Mesenchymal stem cell (in vitro differentiated cells and primary cell): ENCODE results near the gene ITIH1.

Experiments
- DNase-seq: peaks from one replicate; pipeline ENCODE4 v3.0.0-alpha.2; 2013
- H2AFZ ChIP-seq: one replicate; pipeline ENCODE4 v1.6.1; 2013; ENCODE audit warnings: low read depth, mild to moderate bottlenecking, control low read depth, inconsistent platforms, low read length, moderate library complexity
- H2AK5ac ChIP-seq: 2 replicates; pipeline ENCODE4 v1.6.1; 2013; ENCODE audit warnings: low read length, moderate library complexity, mild to moderate bottlenecking, inconsistent platforms; ENCODE audit not compliant: severe bottlenecking
- H2BK120ac ChIP-seq: one replicate; pipeline ENCODE4 v1.6.1; 2013; ENCODE audit warnings: low read depth, mild to moderate bottlenecking, inconsistent platforms, low read length, moderate library complexity
- H2BK12ac ChIP-seq, 2 experiments: one replicate each; pipeline ENCODE4 v1.6.1; 2013; ENCODE audit warnings: inconsistent platforms in 2 of 2, low read length in 2 of 2, mild to moderate bottlenecking in 2 of 2, moderate library complexity in 2 of 2, control low read depth in 1 of 2
- H2BK15ac ChIP-seq: one replicate; pipeline ENCODE4 v1.6.1; 2013; ENCODE audit warnings: mild to moderate bottlenecking, low read depth, inconsistent platforms; ENCODE audit not compliant: poor library complexity, severe bottlenecking
- H2BK5ac ChIP-seq: 2 replicates; pipeline ENCODE4 v1.6.1; 2013; ENCODE audit warnings: low read depth, mild to moderate bottlenecking, low read length, control low read depth, inconsistent platforms; ENCODE audit not compliant: poor library complexity, severe bottlenecking
- H3K14ac ChIP-seq, 2 experiments: one replicate each; pipeline ENCODE4 v1.6.1; 2013; ENCODE audit warnings: inconsistent platforms in 2 of 2, low read length in 2 of 2, control low read depth in 1 of 2, mild to moderate bottlenecking in 1 of 2, moderate library complexity in 1 of 2
- H3K18ac ChIP-seq, 2 experiments: one replicate each; pipeline ENCODE4 v1.6.1; 2013; ENCODE audit warnings: inconsistent platforms in 2 of 2, low read length in 2 of 2, control low read depth in 1 of 2, low read depth in 1 of 2, mild to moderate bottlenecking in 1 of 2
- H3K23ac ChIP-seq, 2 experiments: one replicate each; pipeline ENCODE4 v1.6.1; 2013; ENCODE audit warnings: inconsistent platforms in 2 of 2, low read length in 2 of 2, mild to moderate bottlenecking in 2 of 2, moderate library complexity in 2 of 2, control low read depth in 1 of 2
- H3K27ac ChIP-seq: 2 replicates; pipeline ENCODE4 v1.5.1; 2013; ENCODE audit warnings: mild to moderate bottlenecking, moderate library complexity, low read length, control low read depth, inconsistent platforms; ENCODE audit not compliant: poor library complexity, severe bottlenecking
- H3K27me3 ChIP-seq, 2 experiments: 2 replicates each; pipeline versions ENCODE4 v1.6.1 to v1.7.0; 2013; ENCODE audit warnings: low read length in 2 of 2, mild to moderate bottlenecking in 2 of 2, moderate library complexity in 2 of 2, control low read depth in 1 of 2, inconsistent platforms in 1 of 2; ENCODE audit not compliant: control insufficient read depth in 1 of 2, insufficient read depth in 1 of 2
- H3K36me3 ChIP-seq, 2 experiments: 2 replicates each; pipeline versions ENCODE4 v1.6.1 to v1.7.0; 2013; ENCODE audit warnings: low read length in 2 of 2, control low read depth in 1 of 2, inconsistent platforms in 1 of 2, low read depth in 1 of 2, mild to moderate bottlenecking in 1 of 2; ENCODE audit not compliant: insufficient read depth in 2 of 2, control insufficient read depth in 1 of 2
- H3K4ac ChIP-seq, 2 experiments: one replicate each; pipeline ENCODE4 v1.6.1; 2013; ENCODE audit warnings: inconsistent platforms in 2 of 2, low read length in 2 of 2, mild to moderate bottlenecking in 2 of 2, moderate library complexity in 2 of 2, control low read depth in 1 of 2, low read depth in 1 of 2
- H3K4me1 ChIP-seq: 2 replicates; pipeline ENCODE4 v1.6.1; 2013; ENCODE audit warnings: low read depth, low read length, control low read depth; ENCODE audit not compliant: control insufficient read depth, insufficient read depth
- H3K4me2 ChIP-seq: 2 replicates; pipeline ENCODE4 v1.6.1; 2013; ENCODE audit warnings: low read length, mild to moderate bottlenecking, inconsistent platforms; ENCODE audit not compliant: poor library complexity, severe bottlenecking
- H3K4me3 ChIP-seq, 2 experiments: 2 replicates each; pipeline versions ENCODE4 v1.5.1 to v1.7.0; 2013; ENCODE audit warnings: low read length in 2 of 2, mild to moderate bottlenecking in 2 of 2, control low read depth in 1 of 2, low read depth in 1 of 2; ENCODE audit not compliant: insufficient read depth in 1 of 2
- H3K79me1 ChIP-seq: replicated peaks from 2 replicates; pipeline ENCODE4 v1.6.1; 2013; ENCODE audit warnings: mild to moderate bottlenecking, control low read depth, low read length, inconsistent platforms; ENCODE audit not compliant: poor library complexity, severe bottlenecking
- H3K9ac ChIP-seq: 2 replicates; pipeline ENCODE4 v1.7.0; 2013; ENCODE audit warnings: mild to moderate bottlenecking, low read length, moderate library complexity
- H3K9me3 ChIP-seq: 2 replicates; pipeline ENCODE4 v1.7.0; 2013; ENCODE audit warnings: mild to moderate bottlenecking, low read length; ENCODE audit not compliant: control insufficient read depth
- H4K8ac ChIP-seq: one replicate; pipeline ENCODE4 v1.6.1; 2013; ENCODE audit warnings: inconsistent platforms, mild to moderate bottlenecking, low read length, moderate library complexity
- H4K91ac ChIP-seq: one replicate; pipeline ENCODE4 v1.6.1; 2013; ENCODE audit warnings: mild to moderate bottlenecking, low read length, inconsistent platforms
- WGBS: methylation state at CpG from one replicate; pipeline ENCODE4 v1.1.7; 2013; ENCODE audit warnings: mixed read lengths; 5-methylcytosine and 5-hydroxymethylcytosine counted together

ITIH1 gene

DNA sequence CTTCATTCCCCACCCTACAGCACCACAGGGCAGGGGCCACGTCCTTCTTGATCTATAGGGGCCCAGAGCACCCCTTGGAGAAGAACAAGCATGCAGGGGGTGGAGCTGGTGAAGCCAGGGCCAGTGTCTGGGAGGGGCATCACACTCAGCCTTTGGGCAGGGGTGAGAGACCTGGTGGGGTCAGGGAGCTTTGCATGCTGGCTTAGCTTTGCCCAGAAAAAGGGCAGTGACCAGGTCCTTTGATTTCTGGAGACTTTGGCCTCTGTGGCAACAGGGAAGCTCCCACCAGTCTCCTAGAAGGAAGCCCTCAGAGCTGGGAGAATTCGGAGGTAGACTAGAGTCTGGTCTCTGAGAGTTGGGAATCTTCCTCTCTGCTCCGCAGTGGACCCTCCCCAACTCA is 52.1 kb downstream of the ITIH1 start:
- H3K4ac ChIP-seq: no peak overlapping the region
- H3K79me1 ChIP-seq: no peaks in the 10 kb centered on the region
- H3K4me1 ChIP-seq: peaks cover 43% of the 10 kb centered on the region
- no peak overlapping the region for H3K27ac ChIP-seq
- H3K14ac ChIP-seq: no peak overlapping the region
- H2BK120ac ChIP-seq: no peak overlapping the region
- DNase-seq: no peak
- H3K4me2 ChIP-seq: no peak overlapping the region
- peaks cover 0 to 13% of the 10 kb centered on the region in 2 experiments for H3K36me3 ChIP-seq
- no peak overlapping the region for H2BK12ac ChIP-seq
- H3K18ac ChIP-seq: no peak overlapping the region
- no peak overlapping the region for H2AFZ ChIP-seq
- no peak overlapping the region for H3K23ac ChIP-seq
- no peak overlapping the region for H2BK15ac ChIP-seq
- WGBS: 78% methylated on average over 2 of the region's 3 CpGs
- no peaks in the 10 kb centered on the region for H3K9me3 ChIP-seq
- no peak overlapping the region for H3K9ac ChIP-seq
- H4K91ac ChIP-seq: no peak overlapping the region
- H4K8ac ChIP-seq: no peak overlapping the region
- peaks cover 0 to 16% of the 10 kb centered on the region in 2 experiments for H3K27me3 ChIP-seq
- H2AK5ac ChIP-seq: no peak overlapping the region
- H2BK5ac ChIP-seq: no peak overlapping the region
- H3K4me3 ChIP-seq: no peak overlapping the region

DNA sequence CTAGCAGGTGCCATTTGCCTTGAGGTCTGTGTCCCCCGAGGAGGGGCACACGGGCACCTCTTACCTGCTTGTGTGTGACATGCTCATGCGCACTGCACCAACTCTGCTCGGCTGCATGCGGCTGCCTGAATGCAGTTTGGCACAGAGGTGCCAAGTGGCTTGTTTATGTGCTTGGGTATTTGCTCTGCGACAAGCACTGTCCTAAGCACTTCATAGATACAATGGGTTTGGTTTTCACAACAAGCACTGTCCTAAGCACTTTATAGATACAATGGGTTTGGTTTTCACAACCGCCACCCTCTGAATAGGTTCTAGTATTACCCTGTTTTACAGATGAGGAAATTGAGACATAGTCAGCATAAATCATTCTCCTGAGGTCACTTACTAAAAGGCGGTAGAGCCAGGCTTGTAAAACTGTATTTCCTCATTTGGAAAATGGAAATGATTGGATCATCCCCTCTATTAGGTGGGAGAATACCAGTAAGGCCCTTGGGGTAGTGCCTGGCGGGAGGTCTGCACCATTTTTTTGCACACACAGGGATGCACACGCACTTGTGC is 52.6 kb downstream of the ITIH1 start:
- Histone ChIP-seq H3K4me1 (peaks cover 48% of the 10 kb centered on the region), H3K27me3 (peaks cover 0 to 16% of the 10 kb centered on the region in 2 experiments), H2BK15ac (no peak overlapping the region), H3K9me3 (no peaks in the 10 kb centered on the region), H3K4ac (no peak overlapping the region), H3K27ac (no peak overlapping the region), H3K9ac (no peak overlapping the region), H2BK120ac (no peak overlapping the region), H3K23ac (no peak overlapping the region), H3K4me3 (no peak overlapping the region), H2BK12ac (no peak overlapping the region), H3K79me1 (no peaks in the 10 kb centered on the region), H3K18ac (no peak overlapping the region), H2AFZ (no peak overlapping the region), H3K14ac (peak overlapping the region in 1 of 2 experiments; percentile 80), H4K8ac (no peak overlapping the region), H2BK5ac (no peak overlapping the region), H3K4me2 (no peak overlapping the region), H3K36me3 (peaks cover 0 to 13% of the 10 kb centered on the region in 2 experiments), H2AK5ac (no peak overlapping the region), H4K91ac (no peak overlapping the region)
- no peak for DNase-seq
- WGBS: 86% methylated on average over 8 of the region's 10 CpGs

DNA sequence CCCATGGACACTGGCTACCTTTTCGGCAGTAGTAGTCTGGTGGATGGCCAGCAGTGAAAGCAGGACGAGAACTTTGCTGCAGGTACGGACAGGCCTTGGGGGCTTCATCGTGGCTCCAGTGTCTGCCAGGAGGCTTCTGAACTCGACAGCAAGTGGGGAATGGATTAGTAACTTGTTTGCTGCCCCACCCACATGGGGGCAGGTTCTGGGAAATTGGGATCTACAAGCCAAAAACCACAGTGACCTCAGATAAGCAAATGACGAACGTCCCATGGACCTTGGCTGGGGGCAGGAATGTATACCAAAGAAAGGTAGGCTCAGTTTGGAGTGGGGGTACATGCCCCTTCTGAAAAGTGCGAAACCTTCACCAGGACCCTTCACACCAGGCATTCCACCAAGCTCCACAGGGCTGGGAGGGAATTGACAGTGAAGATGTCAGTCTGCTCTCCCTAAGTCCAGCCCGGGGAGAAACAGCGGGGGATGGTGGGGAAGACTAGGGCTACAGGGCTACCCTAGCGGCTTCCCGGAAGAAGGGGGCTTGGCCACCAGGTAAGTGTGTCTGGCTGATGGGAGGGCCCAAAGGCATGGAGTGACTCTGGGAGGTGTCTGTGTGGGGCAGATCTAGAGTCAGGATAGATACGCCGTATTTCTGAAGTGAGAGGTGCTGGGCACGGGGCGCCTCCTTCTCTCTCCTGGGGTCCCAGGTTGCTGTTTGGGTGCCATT is 53.3 kb downstream of the ITIH1 start, which contains the start of gene ITIH4:
Gene ITIH4 (minus strand): TSS at position 138 of the 724 bp plus-strand sequence. CDS start 30 bp downstream, at position 108.
- no peak within 1 kb of the TSS for H2BK120ac ChIP-seq
- H2BK12ac ChIP-seq: no peak within 1 kb of the TSS
- H2AFZ ChIP-seq: no peak within 1 kb of the TSS
- H2BK15ac ChIP-seq: no peak within 1 kb of the TSS
- no peak within 1 kb of the TSS for H3K4ac ChIP-seq
- H3K36me3 ChIP-seq: peaks cover 0 to 13% of the 10 kb centered on the region in 2 experiments
- peak within 1 kb of the TSS in 1 of 2 experiments; percentile 80 for H3K14ac ChIP-seq
- H3K4me2 ChIP-seq: no peak within 1 kb of the TSS
- H4K91ac ChIP-seq: no peak within 1 kb of the TSS
- H3K4me1 ChIP-seq: peaks cover 52% of the 10 kb centered on the region
- H3K27ac ChIP-seq: no peak within 1 kb of the TSS
- H3K18ac ChIP-seq: peak within 1 kb of the TSS in 1 of 2 experiments; percentile 28
- H3K79me1 ChIP-seq: no peaks in the 10 kb centered on the region
- WGBS: 83% methylated on average over 15 of the region's 16 CpGs
- no peak for DNase-seq
- no peak within 1 kb of the TSS for H4K8ac ChIP-seq
- H3K9ac ChIP-seq: no peak within 1 kb of the TSS
- H2BK5ac ChIP-seq: no peak within 1 kb of the TSS
- no peaks in the 10 kb centered on the region for H3K9me3 ChIP-seq
- H3K23ac ChIP-seq: no peak within 1 kb of the TSS
- peaks cover 0 to 16% of the 10 kb centered on the region in 2 experiments for H3K27me3 ChIP-seq
- peak within 1 kb of the TSS; percentile 20 for H2AK5ac ChIP-seq
- no peak within 1 kb of the TSS for H3K4me3 ChIP-seq

DNA sequence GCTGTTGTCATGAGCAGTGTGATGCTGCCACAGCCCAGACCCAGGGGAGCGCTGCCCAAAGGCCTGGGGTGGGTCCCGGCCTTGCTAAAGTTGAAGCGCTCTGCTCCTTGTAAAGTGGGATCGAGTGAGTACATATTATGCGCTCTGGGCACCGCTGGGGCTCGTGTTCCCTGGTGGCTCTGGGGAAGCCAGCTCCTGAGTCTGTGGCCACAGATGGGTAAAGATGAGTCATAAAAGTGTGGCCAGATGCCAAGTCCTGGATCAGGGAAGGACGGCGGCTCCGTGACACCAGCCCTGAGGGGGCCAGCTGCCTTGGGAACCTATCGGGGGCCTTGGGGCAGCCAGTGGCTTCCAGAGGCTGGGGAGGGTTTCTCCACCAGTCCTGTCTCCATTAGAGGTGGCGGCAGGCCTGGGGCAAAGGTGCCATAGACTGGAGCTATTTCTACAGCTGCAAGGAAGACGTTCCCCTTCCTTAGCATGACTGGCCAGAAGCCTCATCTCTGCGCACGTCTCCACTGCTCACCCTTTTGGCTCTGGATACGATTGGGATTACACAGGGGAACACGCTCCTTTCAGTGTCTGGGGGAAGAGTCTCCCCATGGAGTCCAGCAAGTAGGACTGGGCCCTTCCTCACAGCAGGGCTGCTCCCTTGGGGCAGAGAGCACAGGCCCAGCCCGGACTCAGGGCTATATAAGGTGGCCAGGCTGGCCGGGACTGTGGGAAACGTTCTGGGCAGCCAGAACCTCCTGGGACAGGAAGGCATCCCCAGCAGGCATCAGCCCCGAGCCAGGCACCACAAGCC is 54.3 kb downstream of the ITIH1 start:
- no peak overlapping the region for H2BK120ac ChIP-seq

More for the DNA sequence above, 54.3 kb downstream of the ITIH1 start:
- Histone ChIP-seq H3K14ac (no peak overlapping the region), H3K27me3 (peaks cover 0 to 12% of the 10 kb centered on the region in 2 experiments), H2BK15ac (no peak overlapping the region), H3K9me3 (no peaks in the 10 kb centered on the region), H3K36me3 (peaks cover 0 to 18% of the 10 kb centered on the region in 2 experiments), H3K4me3 (no peak overlapping the region), H2BK5ac (no peak overlapping the region), H3K4me2 (no peak overlapping the region), H3K79me1 (no peaks in the 10 kb centered on the region), H2AK5ac (no peak overlapping the region), H3K9ac (no peak overlapping the region), H2AFZ (no peak overlapping the region), H3K4me1 (peaks cover 53% of the 10 kb centered on the region), H3K23ac (no peak overlapping the region), H4K8ac (no peak overlapping the region), H2BK12ac (no peak overlapping the region), H3K18ac (peak overlapping the region in 1 of 2 experiments; percentile 28), H3K4ac (no peak overlapping the region), H4K91ac (no peak overlapping the region), H3K27ac (no peak overlapping the region)
- peak; percentile 90 for DNase-seq
- WGBS: 66% methylated on average over 21 of the region's 21 CpGs
